ENCODE data around the gene ABLIM1. TPM values are rescaled to one million over a fixed set of nuclear protein-coding genes. Genes with fewer than 3 reads are reported as not detected.

The ABLIM1 gene
- total and polyA plus RNA-seq, 2 of the 13 experiments (the other 11 are each of a cell fraction or from before 2014, with no cell fraction given), result 59.4 to 92.7 TPM

DNA sequence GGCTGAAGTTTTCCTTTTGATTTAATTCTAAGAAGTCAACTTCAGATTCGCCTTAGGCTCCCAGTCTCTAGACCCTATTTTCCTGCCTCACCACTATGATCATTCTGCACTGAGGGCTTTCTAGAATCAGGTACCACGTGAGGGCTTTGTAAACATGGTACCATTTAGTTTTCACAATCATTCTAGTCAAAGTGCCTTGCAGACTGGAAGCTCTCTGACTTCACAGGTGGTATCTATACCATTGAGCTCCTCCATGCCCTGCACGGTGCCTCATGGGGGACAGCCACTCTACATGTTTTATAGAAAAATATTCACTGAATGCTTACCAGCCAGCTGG lies 106.5 kb downstream of the ABLIM1 start:
- Histone ChIP-seq H3K4me1 (ENCODE audit: insufficient read depth, low read length) (peaks cover 21% of the 10 kb centered on the region), H3K27ac (ENCODE audit: extremely low read length, insufficient read depth, low read length) (no peak overlapping the region), H3K27me3 (ENCODE audit: control insufficient read depth in 1 of 2, insufficient read depth in 2 of 2, low read length in 2 of 2) (no peaks in the 10 kb centered on the region), H2AFZ (ENCODE audit: low read length) (no peak overlapping the region), H3K9ac (ENCODE audit: insufficient read depth, low read depth, low read length) (no peak overlapping the region), H3K36me3 (replicated peaks in 1 of 2; ENCODE audit: control insufficient read depth in 1 of 2, insufficient read depth in 2 of 2, low read length in 2 of 2) (no peaks in the 10 kb centered on the region), H3K9me3 (ENCODE audit: low read length) (no peaks in the 10 kb centered on the region), H4K20me1 (ENCODE audit: insufficient read depth, low read length) (no peaks in the 10 kb centered on the region), H3K4me2 (ENCODE audit: low read depth, low read length) (no peak overlapping the region), H3K4me3 (replicated peaks in 1 of 3; ENCODE audit: insufficient read depth in 1 of 3, low read depth in 2 of 3, low read length in 3 of 3) (no peak overlapping the region), H3K79me2 (ENCODE audit: insufficient read depth, low read length) (no peaks in the 10 kb centered on the region)
- no peak for FAIRE-seq
- intact Hi-C loops (cut with micrococcal nuclease; ENCODE audit: unreplicated experiment) (loop anchor here (2.0 to 5.0 kb wide), 2 partner anchors 81 to 577 kb away; no protein-coding TSS in a partner anchor), in situ Hi-C loops (cut with HindIII; ENCODE audit: extremely low pct_ligation_motif_present, low pct_unique_long_range_greater_than_20kb) (loop anchor here (5.0 kb wide), 1 partner anchor 141 kb away; no protein-coding TSS in a partner anchor)
- DNase-seq (ENCODE audit: low spot score), result no peak
- WGBS (ENCODE audit: low lambda C conversion rate), result 17% methylated on average over 3 of the region's 3 CpGs
- ChIA-PET POLR2A (no interaction called here), CTCF (ENCODE audit: low intra/inter-chr PET ratio, low total read pairs) (interaction anchor here (1.8 to 3.8 kb wide), 3 partner anchors 142 to 234 kb away, joined by 8 to 33 read pairs (median 32); no protein-coding TSS in a partner anchor)
- no peak for TF ChIP-seq ZNF615 (CRISPR knock-in tag; IDR thresholded peaks at IDR 0.05; ENCODE audit: borderline replicate concordance)
- BruUV-seq (replicated peaks), result no TSS peak
- ATAC-seq, result no peak

DNA sequence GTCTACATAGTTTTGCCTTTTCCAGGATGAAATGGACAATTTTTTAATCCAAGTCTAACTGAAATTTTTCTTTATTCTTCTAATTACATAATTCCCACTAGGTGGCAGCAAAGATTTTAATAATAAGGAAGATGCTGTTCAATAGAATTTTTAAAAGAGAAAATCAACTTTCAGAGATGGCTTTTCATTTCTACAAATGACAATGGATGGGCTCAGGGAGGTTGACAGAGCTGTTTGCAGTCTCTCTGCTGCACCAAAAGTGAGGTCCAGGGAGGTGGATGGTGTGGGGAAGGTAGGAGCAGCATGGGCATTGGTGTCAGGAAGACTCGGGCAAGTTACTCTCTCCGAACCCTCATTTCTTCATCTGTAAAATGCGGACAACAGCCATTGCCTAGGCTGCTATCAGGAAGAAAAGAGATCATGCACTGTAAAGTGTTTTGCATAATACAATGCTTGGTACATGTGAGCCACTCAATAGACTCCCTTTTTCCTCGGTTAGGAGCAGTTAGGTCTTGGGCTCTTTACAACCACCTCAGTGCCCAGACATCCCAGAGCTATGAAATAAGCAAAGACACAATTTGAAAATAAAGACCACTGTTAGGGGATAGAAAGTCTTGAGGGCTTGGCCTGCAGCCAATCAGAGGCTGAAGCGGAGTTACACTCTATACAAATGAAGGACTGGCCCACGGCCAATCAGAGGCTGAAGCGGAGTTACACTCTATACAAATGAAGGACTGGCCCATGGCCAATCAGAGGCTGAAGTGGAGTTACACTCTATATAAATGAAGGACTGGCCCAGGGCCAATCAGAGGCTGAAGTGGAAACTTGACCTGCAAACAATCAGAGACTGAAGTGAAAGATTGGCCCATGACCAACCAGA lies 107.1 kb downstream of the ABLIM1 start:
- intact Hi-C loops (cut with micrococcal nuclease; ENCODE audit: unreplicated experiment), result loop anchor here (1.0 to 5.0 kb wide), 5 partner anchors 81 to 578 kb away; no protein-coding TSS in a partner anchor
- WGBS (ENCODE audit: low lambda C conversion rate), result 78% methylated on average over 7 of the region's 7 CpGs

More for the DNA sequence above, 107.1 kb downstream of the ABLIM1 start:
- H4K20me1 ChIP-seq (ENCODE audit: insufficient read depth, low read length), result no peaks in the 10 kb centered on the region
- DNase-seq (ENCODE audit: low spot score), result peak; percentile 30
- TF ChIP-seq STAG1 (CRISPR knock-in tag; IDR thresholded peaks at IDR 0.05), result peak; percentile 69
- TF ChIP-seq, protein P1, sequence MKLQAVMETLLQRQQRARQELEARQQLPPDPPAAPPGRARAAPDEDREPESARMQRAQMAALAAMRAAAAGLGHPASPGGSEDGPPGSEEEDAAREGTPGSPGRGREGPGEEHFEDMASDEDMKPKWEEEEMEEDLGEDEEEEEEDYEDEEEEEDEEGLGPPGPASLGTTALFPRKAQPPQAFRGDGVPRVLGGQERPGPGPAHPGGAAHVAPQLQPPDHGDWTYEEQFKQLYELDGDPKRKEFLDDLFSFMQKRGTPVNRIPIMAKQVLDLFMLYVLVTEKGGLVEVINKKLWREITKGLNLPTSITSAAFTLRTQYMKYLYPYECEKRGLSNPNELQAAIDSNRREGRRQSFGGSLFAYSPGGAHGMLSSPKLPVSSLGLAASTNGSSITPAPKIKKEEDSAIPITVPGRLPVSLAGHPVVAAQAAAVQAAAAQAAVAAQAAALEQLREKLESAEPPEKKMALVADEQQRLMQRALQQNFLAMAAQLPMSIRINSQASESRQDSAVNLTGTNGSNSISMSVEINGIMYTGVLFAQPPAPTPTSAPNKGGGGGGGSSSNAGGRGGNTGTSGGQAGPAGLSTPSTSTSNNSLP (IDR thresholded peaks at IDR 0.05; ENCODE audit: low read depth, low read length), result peak; percentile 34; the same call in 1 of the 2 replicates
- peak; percentile 31; the same call in 1 of the 2 replicates for TF ChIP-seq RAD21 (CRISPR knock-in tag; IDR thresholded peaks at IDR 0.05)
- TF ChIP-seq, protein P2, sequence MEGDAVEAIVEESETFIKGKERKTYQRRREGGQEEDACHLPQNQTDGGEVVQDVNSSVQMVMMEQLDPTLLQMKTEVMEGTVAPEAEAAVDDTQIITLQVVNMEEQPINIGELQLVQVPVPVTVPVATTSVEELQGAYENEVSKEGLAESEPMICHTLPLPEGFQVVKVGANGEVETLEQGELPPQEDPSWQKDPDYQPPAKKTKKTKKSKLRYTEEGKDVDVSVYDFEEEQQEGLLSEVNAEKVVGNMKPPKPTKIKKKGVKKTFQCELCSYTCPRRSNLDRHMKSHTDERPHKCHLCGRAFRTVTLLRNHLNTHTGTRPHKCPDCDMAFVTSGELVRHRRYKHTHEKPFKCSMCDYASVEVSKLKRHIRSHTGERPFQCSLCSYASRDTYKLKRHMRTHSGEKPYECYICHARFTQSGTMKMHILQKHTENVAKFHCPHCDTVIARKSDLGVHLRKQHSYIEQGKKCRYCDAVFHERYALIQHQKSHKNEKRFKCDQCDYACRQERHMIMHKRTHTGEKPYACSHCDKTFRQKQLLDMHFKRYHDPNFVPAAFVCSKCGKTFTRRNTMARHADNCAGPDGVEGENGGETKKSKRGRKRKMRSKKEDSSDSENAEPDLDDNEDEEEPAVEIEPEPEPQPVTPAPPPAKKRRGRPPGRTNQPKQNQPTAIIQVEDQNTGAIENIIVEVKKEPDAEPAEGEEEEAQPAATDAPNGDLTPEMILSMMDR (CRISPR knock-in tag; IDR thresholded peaks at IDR 0.05), result peak; percentile 49; the same call in 1 of the 2 replicates
- TF ChIP-seq SNRNP70 (IDR thresholded peaks at IDR 0.05; ENCODE audit: low read depth, low read length), result no peak
- peak; percentile 52 for TF ChIP-seq SMC3 (IDR thresholded peaks at IDR 0.05; ENCODE audit: low read length)
- no peak for TF ChIP-seq ZSCAN31 (CRISPR knock-in tag; IDR thresholded peaks at IDR 0.05; ENCODE audit: low read depth)
- no peaks in the 10 kb centered on the region for H3K9me3 ChIP-seq (ENCODE audit: low read length)
- FAIRE-seq, result no peak
- no peak overlapping the region for H3K27ac ChIP-seq (ENCODE audit: extremely low read length, insufficient read depth, low read length)
- no peaks in the 10 kb centered on the region for H3K27me3 ChIP-seq (ENCODE audit: control insufficient read depth in 1 of 2, insufficient read depth in 2 of 2, low read length in 2 of 2)
- no TSS peak for BruUV-seq (replicated peaks)
- in situ Hi-C loops (cut with HindIII; ENCODE audit: extremely low pct_ligation_motif_present, low pct_unique_long_range_greater_than_20kb), result loop anchor here (5.0 kb wide), 1 partner anchor 141 kb away; no protein-coding TSS in a partner anchor
- ChIA-PET POLR2A (no interaction called here), CTCF (ENCODE audit: low intra/inter-chr PET ratio, low total read pairs) (interaction anchor here (0.6 to 3.8 kb wide), 6 partner anchors 79 to 333 kb away, joined by 3 to 33 read pairs (median 6); no protein-coding TSS in a partner anchor)
- H2AFZ ChIP-seq (ENCODE audit: low read length), result no peak overlapping the region
- H3K4me3 ChIP-seq (replicated peaks in 1 of 3; ENCODE audit: insufficient read depth in 1 of 3, low read depth in 2 of 3, low read length in 3 of 3), result no peak overlapping the region
- no peaks in the 10 kb centered on the region for H3K79me2 ChIP-seq (ENCODE audit: insufficient read depth, low read length)
- H3K4me2 ChIP-seq (ENCODE audit: low read depth, low read length), result no peak overlapping the region
- H3K9ac ChIP-seq (ENCODE audit: insufficient read depth, low read depth, low read length), result no peak overlapping the region
- no peak for ATAC-seq
- H3K4me1 ChIP-seq (ENCODE audit: insufficient read depth, low read length), result peaks cover 15% of the 10 kb centered on the region
- H3K36me3 ChIP-seq (replicated peaks in 1 of 2; ENCODE audit: control insufficient read depth in 1 of 2, insufficient read depth in 2 of 2, low read length in 2 of 2), result no peaks in the 10 kb centered on the region

Measured in HepG2 (cell line).